Measurements from ENCODE around the gene NHSL2. TPM values are rescaled to one million over a fixed set of nuclear protein-coding genes. Genes with fewer than 3 reads are reported as not detected.

NHSL2 gene
- total RNA-seq, 2 experiments from 2014 or later, result 0.58 to 0.88 TPM

GRCh38 chrX:72108666-72109065, 198.0 kb downstream of the NHSL2 start:
- DNase-seq (no peak), ATAC-seq (no peak)
- H3K27ac Mint-ChIP-seq, result no peak overlapping the region
- no peak overlapping the region for H3K4me3 Mint-ChIP-seq
- ChIA-PET CTCF (no interaction called here), POLR2A (no interaction called here)
- TF ChIP-seq CTCF (IDR thresholded peaks at IDR 0.05), result no peak
- H3K27me3 Mint-ChIP-seq, result peaks cover 18% of the 10 kb centered on the region
- no peaks in the 10 kb centered on the region for H3K9me3 Mint-ChIP-seq
- peaks cover 26% of the 10 kb centered on the region for H3K4me1 Mint-ChIP-seq (ENCODE audit: low read depth)
- intact Hi-C loops (cut with micrococcal nuclease), result loop anchor here (10.0 kb wide), 1 partner anchor 56 kb away; no protein-coding TSS in a partner anchor
- H3K36me3 Mint-ChIP-seq (ENCODE audit: low read depth), result no peaks in the 10 kb centered on the region

GRCh38 chrX:72110051-72110875, 199.6 kb downstream of the NHSL2 start:
- Mint-ChIP-seq H3K4me3 (no peak overlapping the region), H3K4me1 (ENCODE audit: low read depth) (peaks cover 15% of the 10 kb centered on the region), H3K27ac (no peak overlapping the region), H3K9me3 (no peaks in the 10 kb centered on the region), H3K36me3 (ENCODE audit: low read depth) (no peaks in the 10 kb centered on the region), H3K27me3 (peaks cover 12% of the 10 kb centered on the region)
- ChIA-PET POLR2A (no interaction called here), CTCF (no interaction called here)
- no peak for TF ChIP-seq CTCF (IDR thresholded peaks at IDR 0.05)
- ATAC-seq (no peak), DNase-seq (no peak)
- intact Hi-C loops (cut with micrococcal nuclease), result no loop called here

- no peak for TF ChIP-seq CTCF (IDR thresholded peaks at IDR 0.05)
- Mint-ChIP-seq H3K27ac (no peak overlapping the region), H3K4me3 (no peak overlapping the region), H3K36me3 (ENCODE audit: low read depth) (no peaks in the 10 kb centered on the region), H3K9me3 (no peaks in the 10 kb centered on the region), H3K4me1 (ENCODE audit: low read depth) (peaks cover 9% of the 10 kb centered on the region), H3K27me3 (peaks cover 12% of the 10 kb centered on the region)
- DNase-seq, result no peak
- intact Hi-C loops (cut with micrococcal nuclease), result no loop called here
- no peak for ATAC-seq
- POLR2A ChIA-PET, result no interaction called here
- CTCF ChIA-PET, result no interaction called here
Observed at GRCh38 chrX:72110876-72111708, 200.4 kb downstream of the NHSL2 start.

- DNase-seq, result no peak
- H3K27me3 Mint-ChIP-seq, result peaks cover 3% of the 10 kb centered on the region
- no peak for ATAC-seq
- POLR2A ChIA-PET, result no interaction called here
- H3K27ac Mint-ChIP-seq, result no peak overlapping the region
- no peaks in the 10 kb centered on the region for H3K4me1 Mint-ChIP-seq (ENCODE audit: low read depth)
- no peaks in the 10 kb centered on the region for H3K36me3 Mint-ChIP-seq (ENCODE audit: low read depth)
- CTCF ChIA-PET, result no interaction called here
- H3K4me3 Mint-ChIP-seq, result no peak overlapping the region
- no peak for TF ChIP-seq CTCF (IDR thresholded peaks at IDR 0.05)
- H3K9me3 Mint-ChIP-seq, result no peaks in the 10 kb centered on the region
- intact Hi-C loops (cut with micrococcal nuclease), result no loop called here
Observed at GRCh38 chrX:72113461-72113860, 202.8 kb downstream of the NHSL2 start.

GRCh38 chrX:72114306-72114705, 203.7 kb downstream of the NHSL2 start:
- ChIA-PET CTCF (interaction anchor here (1.2 kb wide), 1 partner anchor 12 kb away, joined by 3 read pairs; no protein-coding TSS in a partner anchor), POLR2A (no interaction called here)
- no peak for DNase-seq
- Mint-ChIP-seq H3K36me3 (ENCODE audit: low read depth) (no peaks in the 10 kb centered on the region), H3K4me3 (no peak overlapping the region), H3K27ac (no peak overlapping the region), H3K9me3 (no peaks in the 10 kb centered on the region), H3K4me1 (ENCODE audit: low read depth) (no peaks in the 10 kb centered on the region), H3K27me3 (no peaks in the 10 kb centered on the region)
- ATAC-seq, result no peak
- intact Hi-C loops (cut with micrococcal nuclease), result no loop called here
- no peak for TF ChIP-seq CTCF (IDR thresholded peaks at IDR 0.05)
